Prostate gland (tissue), 2 donors: ENCODE data around the gene MAVS.

Experiments used
- CTCF ChIP-seq, 4 experiments: fragments of 200-600 bp in 2 of 4; fragments of 450-650 bp in 2 of 4; sonication (generic) in 2 of 4; IDR thresholded peaks; 1 replicate in 3 of 4; 2 replicates in 1 of 4; pipeline ENCODE4 v1.5.1; 2016 to 2019; ENCODE audit warnings: antibody characterized with exemption in 4 of 4, mild to moderate bottlenecking in 2 of 4, moderate library complexity in 2 of 4
- POLR2A ChIP-seq: fragments of 450-650 bp; IDR thresholded peaks from one replicate; pipeline ENCODE4 v1.6.1; 2016; ENCODE audit warnings: antibody characterized with exemption, mild to moderate bottlenecking
- POLR2AphosphoS5 ChIP-seq: sonication (generic); formaldehyde crosslinking; IDR thresholded peaks from one replicate; pipeline ENCODE4 v1.6.1; 2017; ENCODE audit warnings: antibody characterized with exemption

- no peak for TF ChIP-seq CTCF (IDR thresholded peaks at IDR 0.05)
- no peak for TF ChIP-seq POLR2AphosphoS5
- no peak for TF ChIP-seq POLR2A
Measured at GRCh38 chr20:3813848-3814581, 32.6 kb upstream of the MAVS start.
